Caki2 (cell line): ENCODE data around the gene GABRG3. TPM values are rescaled to one million over a fixed set of nuclear protein-coding genes. Genes with fewer than 3 reads are reported as not detected.

ENCODE experiments used
- DNase-seq: peaks from one replicate; pipeline ENCODE4 v3.0.0-alpha.2; 2015; ENCODE audit warnings: low read depth
- in situ Hi-C: cut with HindIII; loops from 2 replicates; pipeline ENCODE4 v1.10.0; 2016; ENCODE audit warnings: low sequenced_read_pairs, low pct_unique_long_range_greater_than_20kb, mixed read lengths
- total RNA-seq: library from RNA; depleted of rRNA; stranded (reverse); fragments of >200 nt; shearing (Covaris generic); gene quantifications from 2 replicates; pipeline ENCODE4 v1.2.3, GENCODE V29; 2014; ENCODE audit warnings: low replicate concordance

The GABRG3 gene
- total RNA-seq, 1 experiment from 2014 or later = 0.10 TPM

DNA sequence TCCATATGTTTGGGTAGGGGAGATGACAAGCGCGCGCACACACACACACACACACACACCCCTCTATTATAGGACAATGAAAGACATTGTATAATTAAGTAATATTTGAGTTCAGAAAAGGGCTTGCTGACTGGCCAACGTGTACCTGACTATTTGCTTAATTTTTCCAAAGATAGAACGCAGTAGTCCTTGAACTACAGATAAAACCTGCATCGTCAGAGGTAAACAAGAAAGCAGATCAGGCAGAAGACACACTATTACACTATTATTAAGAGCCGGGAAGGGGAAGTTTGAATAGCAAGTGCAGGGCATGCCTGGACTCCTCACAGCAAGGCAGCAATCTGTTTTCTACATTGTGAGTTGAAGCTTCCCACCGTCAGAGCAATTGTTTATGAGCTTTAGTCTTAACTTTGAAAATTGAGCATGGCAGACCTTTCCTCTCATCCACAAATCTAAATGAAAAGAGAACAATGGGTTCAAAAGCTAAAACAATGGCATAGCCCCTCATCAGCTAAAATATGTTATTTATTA is 427.7 kb downstream of the GABRG3 start:
- in situ Hi-C loops = no loop called here
- no peak for DNase-seq

DNA sequence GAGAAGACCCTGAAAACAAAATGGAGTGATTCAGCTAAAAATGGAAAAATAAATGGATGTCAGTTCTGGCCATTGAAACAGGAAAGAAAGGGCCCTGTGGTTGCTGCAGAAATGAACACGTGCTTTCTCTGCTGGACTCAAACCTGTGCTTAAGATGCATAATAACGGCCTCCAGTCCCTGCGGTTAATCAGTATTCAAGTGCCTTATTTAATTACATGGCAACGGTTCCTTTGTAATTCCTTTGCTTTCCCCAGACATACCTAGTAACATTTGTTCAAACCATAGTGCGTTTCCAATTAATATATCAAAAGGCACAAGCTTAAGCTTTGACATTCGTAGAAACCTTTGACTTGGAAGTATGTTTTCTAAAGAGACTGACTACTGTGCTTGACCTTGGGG is 428.3 kb downstream of the GABRG3 start:
- in situ Hi-C loops = no loop called here
- DNase-seq = no peak

DNA sequence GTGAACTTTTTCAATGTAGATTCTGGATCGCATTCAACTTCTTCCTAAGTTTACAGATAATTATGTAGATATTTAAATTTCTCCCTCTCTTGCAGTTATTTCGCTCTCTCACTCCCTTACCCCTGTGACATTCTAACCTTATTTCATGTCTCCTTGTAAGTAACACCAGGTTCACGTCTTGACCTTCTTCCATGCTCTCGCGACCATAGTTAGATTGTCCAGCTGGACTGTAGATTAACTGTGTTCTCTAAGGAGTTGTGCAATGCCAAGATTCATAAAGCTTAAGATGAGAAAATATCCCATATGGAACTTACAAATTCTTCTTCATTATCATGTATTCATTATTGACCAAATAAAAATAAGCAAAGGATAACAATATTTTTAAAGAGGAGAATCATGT is 430.5 kb downstream of the GABRG3 start:
- no peak for DNase-seq
- in situ Hi-C loops = no loop called here

DNA sequence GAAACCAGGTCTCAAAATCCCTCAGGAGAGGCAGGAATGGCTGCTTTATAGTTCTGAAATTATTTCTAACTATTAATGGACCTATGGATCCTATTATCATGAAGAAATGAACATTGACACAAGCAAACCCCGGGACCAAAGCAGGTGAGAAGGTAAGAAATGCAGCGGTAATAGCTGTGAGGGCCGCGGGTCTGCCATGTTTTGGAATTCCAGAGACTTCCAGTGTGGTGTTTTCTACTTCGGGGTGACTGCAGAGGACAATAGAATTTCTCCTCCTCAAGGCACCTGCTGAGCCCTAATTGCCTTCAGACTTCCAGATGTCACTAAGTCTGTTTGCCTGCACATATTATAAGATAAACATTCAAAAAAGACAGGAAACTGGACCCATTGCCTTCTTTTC is 437.4 kb downstream of the GABRG3 start:
- in situ Hi-C loops = no loop called here
- DNase-seq = no peak

DNA sequence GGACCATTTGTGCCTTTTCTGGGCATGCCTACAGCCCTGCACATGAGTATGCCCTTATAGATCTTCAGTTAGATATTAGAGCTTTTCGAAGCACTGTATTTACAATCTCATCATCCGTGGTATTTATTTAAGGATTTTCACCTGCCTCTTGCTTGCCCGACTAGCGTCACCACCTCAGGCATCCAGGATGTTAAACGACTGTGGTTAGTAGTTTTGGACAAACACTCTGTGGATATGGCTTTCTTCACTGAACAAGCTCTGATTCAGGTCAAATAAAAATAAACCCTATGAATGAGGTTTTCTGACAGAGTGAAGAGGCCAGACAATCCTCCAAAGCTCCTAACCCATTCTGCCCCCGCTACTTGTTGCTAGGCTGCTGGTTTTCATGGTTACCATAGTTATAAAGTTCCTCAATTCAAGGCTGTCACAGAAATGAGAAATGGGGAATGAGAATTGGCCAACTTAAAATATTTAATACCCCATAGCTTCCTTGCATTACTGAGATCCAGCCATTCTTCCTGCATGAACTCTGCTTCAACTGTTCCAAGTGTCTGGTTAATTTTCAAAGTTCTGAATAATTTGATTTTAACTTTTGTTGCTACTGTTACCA is 440.1 kb downstream of the GABRG3 start:
- in situ Hi-C loops = no loop called here
- peak; percentile 57 for DNase-seq

DNA sequence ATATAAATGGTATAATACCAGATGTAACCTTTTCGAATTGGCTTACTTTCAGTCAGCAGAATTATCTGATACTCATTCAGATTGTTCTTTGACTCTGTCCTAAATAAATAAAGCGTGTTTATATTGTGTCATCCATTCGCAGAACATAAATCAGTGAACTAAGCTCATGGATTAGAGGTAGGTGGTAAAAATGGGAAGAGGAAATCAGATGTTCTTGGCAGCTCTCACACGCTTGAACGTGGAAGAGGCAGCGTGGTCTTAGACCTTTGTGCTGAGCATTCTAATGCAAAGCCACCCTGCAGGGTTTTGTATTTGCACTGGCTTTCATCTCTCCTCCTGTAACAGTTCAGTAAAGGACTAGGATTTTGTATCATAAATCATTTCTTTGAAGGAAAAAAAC is 441.4 kb downstream of the GABRG3 start:
- no peak for DNase-seq
- in situ Hi-C loops = no loop called here

DNA sequence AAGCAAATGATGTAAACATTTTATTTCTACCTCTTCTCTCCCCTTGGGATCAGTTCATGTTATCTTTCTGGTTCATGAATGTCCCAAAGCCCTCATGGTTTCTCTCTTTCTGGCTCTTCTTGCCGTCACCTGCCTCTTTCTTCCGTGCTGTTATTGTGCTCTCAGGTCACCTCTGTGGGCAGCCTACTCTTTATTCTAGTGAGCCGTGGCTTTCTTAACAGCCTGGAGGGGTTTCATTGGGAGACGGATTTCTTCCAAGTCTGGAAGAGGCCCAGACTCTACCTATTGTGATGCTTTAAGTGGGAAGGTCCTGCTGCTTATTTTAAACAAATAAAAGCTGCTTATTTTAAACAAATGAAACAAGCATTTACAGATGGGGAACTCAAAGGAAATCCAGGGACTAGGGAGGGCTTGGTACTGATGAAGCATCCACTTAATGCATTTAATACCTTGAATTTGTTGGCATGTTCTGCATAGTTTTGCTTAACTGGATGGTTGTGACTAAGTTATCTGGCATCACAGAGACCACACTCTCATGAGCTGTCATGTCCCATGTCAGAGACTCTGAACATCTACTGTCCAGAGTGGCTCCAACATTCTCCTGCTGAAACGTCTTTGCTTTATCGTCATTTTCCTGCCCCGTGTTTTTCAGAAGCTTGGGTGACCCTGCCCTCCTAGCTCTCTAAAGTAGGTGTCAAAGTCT is 443.3 kb downstream of the GABRG3 start:
- in situ Hi-C loops = no loop called here
- DNase-seq = no peak

DNA sequence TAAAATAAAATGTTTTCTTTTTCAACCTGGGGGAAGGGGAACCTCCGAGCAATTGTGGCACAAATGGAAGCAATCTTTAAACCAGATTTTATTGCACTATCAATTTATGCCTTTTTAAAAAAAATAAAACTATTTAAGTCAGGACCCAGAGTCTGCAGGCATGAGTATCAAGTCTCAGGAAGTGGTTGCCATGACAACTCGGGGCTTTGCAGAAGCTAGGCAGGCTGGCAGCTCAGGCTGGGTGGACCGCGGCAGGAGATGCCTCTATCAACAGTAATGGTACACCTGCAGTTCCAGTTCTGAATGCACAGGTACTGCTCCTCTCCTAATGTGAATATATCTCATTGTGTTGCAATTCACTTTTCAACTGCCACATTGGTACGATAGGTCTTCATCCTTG is 447.7 kb downstream of the GABRG3 start:
- in situ Hi-C loops = no loop called here
- DNase-seq = no peak

DNA sequence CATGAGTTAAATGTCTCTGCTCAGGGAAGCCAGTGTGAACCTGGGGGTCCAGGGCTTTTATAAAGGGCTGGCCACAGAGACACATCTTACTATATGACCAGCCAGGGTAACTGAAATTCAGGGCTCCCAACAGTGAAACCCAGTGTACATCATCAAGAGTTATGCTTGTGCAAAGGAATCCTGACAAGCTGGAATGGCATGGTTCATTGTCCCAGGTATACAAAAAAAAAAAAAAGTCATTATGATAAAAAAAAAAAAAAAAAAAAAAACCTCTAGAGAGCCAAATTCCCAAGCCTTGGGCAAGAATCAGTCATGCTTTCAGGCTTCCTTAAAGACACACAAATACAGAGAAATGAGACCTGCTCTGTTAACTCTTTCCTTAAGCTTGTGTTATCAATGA is 452.0 kb downstream of the GABRG3 start:
- DNase-seq = peak; percentile 26
- in situ Hi-C loops = no loop called here

DNA sequence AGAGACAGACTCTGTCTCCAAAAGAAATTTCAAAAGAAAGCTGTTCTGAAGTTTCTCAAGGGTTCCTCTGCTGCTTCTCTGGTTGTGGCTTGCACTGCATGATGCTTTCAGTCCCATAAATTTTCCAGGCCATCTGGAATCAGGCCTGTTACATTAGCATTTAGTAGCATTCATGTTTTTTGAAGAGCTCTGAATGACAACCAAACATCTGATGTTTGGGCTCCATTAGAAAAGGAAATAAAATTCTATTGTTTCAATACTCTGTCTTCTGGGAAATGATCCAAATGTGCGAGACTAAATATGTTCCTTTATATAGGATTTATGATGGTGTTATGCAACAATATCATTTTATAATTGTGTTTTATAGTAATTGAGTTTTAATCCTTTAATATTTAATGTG is 455.8 kb downstream of the GABRG3 start:
- in situ Hi-C loops = no loop called here
- no peak for DNase-seq

DNA sequence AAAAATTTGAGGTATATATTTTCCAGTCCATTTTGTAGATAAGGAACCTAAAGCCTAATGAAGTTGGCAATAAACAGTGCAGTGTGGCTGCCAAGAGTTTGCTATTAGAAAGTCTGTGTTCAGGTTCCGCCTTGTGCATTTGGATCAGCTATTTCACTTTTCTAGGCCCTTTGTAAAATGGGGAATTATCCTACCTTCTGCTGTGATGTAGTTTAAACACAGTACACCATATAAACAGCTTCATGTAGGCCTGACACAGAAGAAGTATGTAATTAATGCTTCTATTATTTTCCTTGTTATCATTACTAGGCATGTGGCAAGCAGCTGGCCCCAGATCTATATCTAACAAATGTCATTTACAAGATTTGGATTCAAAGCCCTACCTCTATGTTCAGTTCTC is 456.3 kb downstream of the GABRG3 start:
- in situ Hi-C loops = no loop called here

DNA sequence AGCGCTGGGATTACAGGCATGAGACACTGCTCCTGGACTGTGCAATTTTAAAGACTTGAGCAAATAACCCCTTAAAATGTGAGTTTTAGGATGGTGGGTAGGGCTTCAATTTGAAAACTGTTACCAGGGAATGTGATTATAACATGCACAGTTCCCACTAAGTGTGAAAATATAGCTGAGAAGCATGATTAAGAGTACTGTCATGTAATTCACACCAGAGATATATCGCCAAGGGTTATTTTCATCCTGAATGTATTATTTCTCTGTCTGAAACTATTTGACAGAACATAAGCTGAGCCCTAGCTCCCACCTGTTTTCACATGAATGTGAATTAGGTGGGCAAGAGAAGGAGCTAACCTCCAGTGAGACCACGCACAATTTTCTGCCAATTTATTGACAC is 457.2 kb downstream of the GABRG3 start:
- in situ Hi-C loops = no loop called here
- DNase-seq = no peak

More for the DNA sequence above, 456.3 kb downstream of the GABRG3 start:
- no peak for DNase-seq

DNA sequence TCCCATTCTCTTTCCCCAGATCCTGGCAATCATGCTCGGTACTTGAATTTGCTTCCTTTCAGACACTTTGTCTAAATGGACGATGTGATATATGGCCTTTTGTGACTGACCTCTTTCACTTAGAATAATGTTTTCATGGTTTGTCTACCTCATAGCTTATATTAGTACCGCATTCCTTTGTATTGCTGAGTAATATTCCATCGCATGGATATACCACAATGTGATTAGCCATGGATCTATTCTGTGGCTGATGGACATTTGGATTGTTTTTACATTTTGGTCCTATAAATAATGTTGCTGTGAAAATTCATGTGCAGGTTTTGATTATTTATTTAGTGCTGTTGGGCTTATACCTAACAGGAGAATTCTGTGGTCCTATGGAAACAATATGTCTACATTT is 458.6 kb downstream of the GABRG3 start:
- no peak for DNase-seq
- in situ Hi-C loops = no loop called here

DNA sequence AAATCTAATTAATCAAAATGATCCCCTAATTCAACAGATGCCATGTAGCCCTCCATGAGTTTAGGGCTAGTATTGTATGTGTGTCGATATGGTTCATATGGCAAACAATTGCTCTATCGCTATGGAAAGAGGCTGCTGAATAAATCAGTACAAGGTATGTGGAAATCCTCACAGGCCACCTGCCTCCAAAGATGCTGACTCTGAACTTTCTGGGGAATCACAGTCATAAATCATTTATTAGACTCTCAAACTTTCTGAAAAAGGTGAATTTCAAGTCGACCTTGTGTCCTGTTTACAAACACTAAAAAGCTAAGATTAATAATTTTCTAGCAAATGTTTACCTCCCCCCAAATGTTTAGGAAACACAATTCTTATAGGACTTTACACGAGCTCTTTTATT is 462.6 kb downstream of the GABRG3 start:
- in situ Hi-C loops = no loop called here

DNA sequence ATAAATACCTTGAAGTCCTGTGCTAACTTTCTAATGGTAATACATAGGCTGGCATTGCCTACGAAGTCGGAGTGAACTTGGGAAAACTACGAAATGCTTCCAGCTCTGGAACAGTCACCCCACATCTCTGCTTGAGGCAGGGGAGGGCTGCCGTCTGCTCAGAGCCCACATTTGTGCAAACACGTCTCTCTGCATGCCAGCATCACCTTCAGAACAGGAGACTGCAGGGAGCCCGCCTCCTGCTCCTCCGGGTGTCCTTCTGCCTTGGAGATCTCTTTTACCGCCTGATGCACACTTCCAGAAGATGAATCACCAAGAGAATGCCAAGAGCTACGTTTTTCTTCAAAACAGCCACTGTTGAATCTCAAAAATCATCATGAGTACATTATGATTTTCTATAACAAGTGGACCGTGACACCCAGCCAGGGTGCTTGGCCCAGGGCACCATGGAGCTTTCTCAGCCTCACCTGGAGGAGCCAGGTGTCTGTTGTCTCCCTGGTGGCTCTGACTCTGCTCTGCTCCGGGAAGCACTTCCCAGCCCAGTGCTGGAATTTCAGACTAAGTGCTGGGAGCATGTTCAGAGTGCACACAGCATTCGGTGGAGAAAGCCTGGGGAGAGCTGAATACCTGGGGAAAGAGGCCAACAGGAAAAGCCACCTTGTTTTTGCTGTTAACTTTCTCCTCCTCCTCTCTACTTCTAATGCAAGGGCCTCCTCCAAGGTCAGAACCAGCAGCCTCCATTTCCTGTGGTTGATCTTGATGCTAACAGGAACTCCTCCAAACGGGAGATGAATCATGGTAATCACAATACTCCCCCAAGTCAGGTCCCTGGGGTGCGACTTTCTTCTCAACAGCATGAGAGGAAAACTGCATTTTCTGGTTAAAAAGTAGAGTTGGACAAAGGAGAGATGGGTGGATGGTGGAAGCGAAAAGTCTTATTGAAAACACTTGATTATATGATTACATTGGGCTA is 467.7 kb downstream of the GABRG3 start:
- in situ Hi-C loops = no loop called here
- DNase-seq = no peak

More for the DNA sequence above, 462.6 kb downstream of the GABRG3 start:
- no peak for DNase-seq

DNA sequence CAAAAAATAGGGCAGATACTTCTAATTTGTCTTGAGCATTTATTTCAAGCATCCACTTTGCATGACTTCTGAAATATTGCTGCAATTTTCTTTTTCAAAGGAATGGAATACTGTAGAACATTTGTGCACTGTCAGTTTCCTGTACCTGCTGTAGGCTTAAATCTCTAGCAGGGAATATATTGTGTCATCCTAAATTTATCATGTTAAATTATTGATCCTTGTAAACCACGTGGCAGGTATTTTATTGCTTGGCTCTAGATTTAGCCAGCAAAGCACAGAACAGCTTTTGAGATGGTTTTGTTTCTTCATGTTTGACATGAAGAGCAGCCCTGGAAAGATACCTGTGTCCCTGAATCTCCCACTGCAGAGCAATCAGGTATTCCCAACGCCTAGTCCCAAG is 470.1 kb downstream of the GABRG3 start:
- no peak for DNase-seq
- in situ Hi-C loops = no loop called here

DNA sequence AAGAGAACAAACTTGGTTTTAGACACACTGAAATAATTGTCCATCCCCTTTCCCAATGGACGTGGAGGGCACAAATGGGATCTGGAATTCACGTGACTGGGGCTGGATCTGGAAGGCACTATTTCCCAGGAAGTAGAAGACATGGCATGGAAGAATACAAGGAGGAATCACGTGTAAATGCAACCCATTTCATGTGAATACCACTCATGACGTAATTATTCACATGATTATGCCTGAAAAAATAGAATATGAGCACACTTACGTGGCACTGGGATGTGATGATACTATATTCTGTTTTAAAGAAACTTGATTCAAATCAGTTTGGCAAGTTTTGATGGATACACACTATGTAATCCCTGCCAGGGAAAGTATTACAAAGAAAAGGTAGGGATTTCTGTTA is 477.3 kb downstream of the GABRG3 start:
- in situ Hi-C loops = no loop called here
- DNase-seq = no peak

DNA sequence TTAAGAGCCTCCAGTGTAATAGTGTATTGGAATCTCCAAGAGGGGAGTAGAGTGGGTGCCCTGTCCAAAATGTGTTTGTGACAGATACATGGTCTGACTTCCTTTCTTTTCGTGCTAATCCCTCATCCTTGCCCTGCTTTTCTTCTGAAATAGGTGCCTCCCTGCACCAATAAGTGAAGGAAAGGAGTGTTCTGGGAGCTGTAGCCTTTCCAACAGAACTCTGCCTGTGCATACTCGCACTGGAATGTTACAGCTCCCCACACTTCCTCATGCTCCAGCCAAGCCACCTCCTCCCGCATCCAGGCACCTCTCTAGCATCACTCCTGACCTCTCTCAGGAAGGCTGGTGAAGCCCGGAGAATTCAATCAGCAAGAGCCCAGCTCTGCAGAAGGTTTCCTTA is 478.0 kb downstream of the GABRG3 start:
- DNase-seq = no peak
- in situ Hi-C loops = no loop called here

DNA sequence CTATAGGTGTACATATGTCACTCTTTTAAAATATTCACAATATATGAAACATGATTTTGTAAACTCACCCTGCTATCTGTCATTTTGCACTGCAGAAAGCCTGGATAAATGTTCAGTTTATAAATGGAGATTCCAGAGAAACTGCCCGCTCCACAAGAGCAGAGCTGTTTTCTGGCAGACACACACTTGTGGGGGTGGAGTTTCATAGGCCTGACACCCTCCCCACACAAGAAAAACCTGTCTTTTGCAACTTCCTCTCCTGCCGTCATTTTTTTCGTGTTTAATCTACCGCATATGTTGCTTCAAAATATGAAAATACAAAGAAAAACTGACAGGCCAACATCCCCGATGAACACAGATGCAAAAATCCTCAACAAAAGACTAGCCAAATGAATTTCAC is 479.0 kb downstream of the GABRG3 start:
- in situ Hi-C loops = no loop called here
- no peak for DNase-seq
